Panc1 (cell line): Measurements from ENCODE around the gene DDAH2. TPM values are rescaled to one million over a fixed set of nuclear protein-coding genes. Genes with fewer than 3 reads are reported as not detected.

ENCODE experiments used
- ATAC-seq: fragments of 200-7000 bp; cut with Tn5 transposase; 2 replicates; pipeline ENCODE4 v1.9.1; 2020; ENCODE audit warnings: mild to moderate bottlenecking, moderate library complexity
- BruUV-seq: library from RNA; stranded (reverse); fragments of 400-500 nt; replicated peaks from 2 replicates; lab custom pipeline; 2021; lab: Mats Ljungman, UMichigan
- CTCF ChIA-PET: fragments of 300-600 bp; sonication (Branson Sonifier 250); formaldehyde crosslinking; loops from one replicate; lab custom pipeline; 2022; ENCODE audit warnings: antibody characterized with exemption; lab: Charles Lee
- POLR2A ChIA-PET: fragments of 300-600 bp; sonication (Branson Sonifier 250); formaldehyde crosslinking; loops from one replicate; lab custom pipeline; 2022; ENCODE audit warnings: antibody characterized with exemption; lab: Charles Lee
- DNase-seq: peaks from one replicate; pipeline ENCODE4 v3.0.0-alpha.2; 2010; ENCODE audit warnings: low read depth, low spot score
- H3K27ac ChIP-seq: 2 replicates; pipeline ENCODE4 v1.5.1; 2011; ENCODE audit warnings: mild to moderate bottlenecking, low read length, inconsistent platforms
- H3K27me3 ChIP-seq: fragments of 200-500 bp; sonication (Bioruptor generic); 2 replicates; pipeline ENCODE4 v1.6.0; 2014; ENCODE audit warnings: low read length, inconsistent platforms; ENCODE audit not compliant: control insufficient read depth, insufficient read depth
- H3K36me3 ChIP-seq: fragments of 200-500 bp; sonication (Bioruptor generic); 2 replicates; pipeline ENCODE4 v1.5.1; 2014; ENCODE audit warnings: inconsistent platforms, mild to moderate bottlenecking, low read length, moderate library complexity; ENCODE audit not compliant: control insufficient read depth, insufficient read depth
- H3K4me1 ChIP-seq: 2 replicates; pipeline ENCODE4 v1.5.1; 2011; ENCODE audit warnings: inconsistent platforms, mild to moderate bottlenecking, low read length, moderate library complexity; ENCODE audit not compliant: control insufficient read depth, insufficient read depth
- H3K4me3 ChIP-seq, 2 experiments: 2 replicates each; pipeline ENCODE4 v1.5.1; 2011 to 2012; ENCODE audit warnings: low read depth in 2 of 2, low read length in 2 of 2, mild to moderate bottlenecking in 2 of 2, inconsistent platforms in 1 of 2, moderate library complexity in 1 of 2
- H3K9me3 ChIP-seq: fragments of 200-500 bp; sonication (Bioruptor generic); 2 replicates; pipeline ENCODE4 v1.5.1; 2014; ENCODE audit warnings: low read depth, mild to moderate bottlenecking, inconsistent platforms, low read length, moderate library complexity; ENCODE audit not compliant: control insufficient read depth, insufficient read depth
- POLR2AphosphoS5 ChIP-seq: IDR thresholded peaks from 2 replicates; pipeline ENCODE4 v1.6.1; 2012; ENCODE audit warnings: mild to moderate bottlenecking, low read depth, low read length, moderate library complexity
- SIN3A ChIP-seq: IDR thresholded peaks from 2 replicates; pipeline ENCODE4 v1.6.1; 2012; ENCODE audit warnings: low read depth, mild to moderate bottlenecking, low read length, moderate library complexity, borderline replicate concordance; ENCODE audit not compliant: insufficient read depth
- TCF7L2 ChIP-seq: IDR thresholded peaks from 2 replicates; pipeline ENCODE4 v1.6.1; 2011; ENCODE audit warnings: mild to moderate bottlenecking, low read depth, low read length, inconsistent platforms
- in situ Hi-C: cut with HindIII; loops from 2 replicates; pipeline ENCODE4 v1.10.0; 2016; ENCODE audit warnings: low sequenced_read_pairs, low pct_unique_long_range_greater_than_20kb
- intact Hi-C: fragments of 100-400 bp; cut with micrococcal nuclease; formaldehyde crosslinking; loops from one replicate; pipeline ENCODE4 v1.10.0; 2022; ENCODE audit not compliant: unreplicated experiment
- total RNA-seq: library from RNA; stranded (reverse); gene quantifications from one replicate; pipeline ENCODE4 v1.2.1, GENCODE V29; 2021; ENCODE audit not compliant: unreplicated experiment
- TF ChIP-seq, protein P1 (sequence below), 2 experiments: IDR thresholded peaks; 2 replicates each; pipeline ENCODE4 v1.6.1; 2011 to 2012; ENCODE audit warnings: low read depth in 2 of 2, control low read depth in 1 of 2, low read length in 1 of 2, mild to moderate bottlenecking in 1 of 2, moderate library complexity in 1 of 2; ENCODE audit not compliant: insufficient read depth in 1 of 2
- TF ChIP-seq, protein P2 (sequence below): fragments of 450-650 bp; IDR thresholded peaks from 2 replicates; pipeline ENCODE4 v1.5.1; 2017; ENCODE audit warnings: mild to moderate bottlenecking

Gene DDAH2
- total RNA-seq, 1 experiment from 2014 or later: 104 TPM

GRCh38 chr6:31762878-31763618 lies 33.9 kb upstream of the DDAH2 start:
- Histone ChIP-seq H3K27ac (no peak overlapping the region), H3K4me3 (no peak overlapping the region), H3K27me3 (no peaks in the 10 kb centered on the region), H3K36me3 (no peaks in the 10 kb centered on the region), H3K9me3 (no peaks in the 10 kb centered on the region), H3K4me1 (no peaks in the 10 kb centered on the region)
- DNase-seq: no peak
- CTCF ChIA-PET: no interaction called here
- ATAC-seq: peak; percentile 32; the same call in 1 of the 2 replicates
- in situ Hi-C loops (no loop called here), intact Hi-C loops (no loop called here)
- TF ChIP-seq, protein P1, sequence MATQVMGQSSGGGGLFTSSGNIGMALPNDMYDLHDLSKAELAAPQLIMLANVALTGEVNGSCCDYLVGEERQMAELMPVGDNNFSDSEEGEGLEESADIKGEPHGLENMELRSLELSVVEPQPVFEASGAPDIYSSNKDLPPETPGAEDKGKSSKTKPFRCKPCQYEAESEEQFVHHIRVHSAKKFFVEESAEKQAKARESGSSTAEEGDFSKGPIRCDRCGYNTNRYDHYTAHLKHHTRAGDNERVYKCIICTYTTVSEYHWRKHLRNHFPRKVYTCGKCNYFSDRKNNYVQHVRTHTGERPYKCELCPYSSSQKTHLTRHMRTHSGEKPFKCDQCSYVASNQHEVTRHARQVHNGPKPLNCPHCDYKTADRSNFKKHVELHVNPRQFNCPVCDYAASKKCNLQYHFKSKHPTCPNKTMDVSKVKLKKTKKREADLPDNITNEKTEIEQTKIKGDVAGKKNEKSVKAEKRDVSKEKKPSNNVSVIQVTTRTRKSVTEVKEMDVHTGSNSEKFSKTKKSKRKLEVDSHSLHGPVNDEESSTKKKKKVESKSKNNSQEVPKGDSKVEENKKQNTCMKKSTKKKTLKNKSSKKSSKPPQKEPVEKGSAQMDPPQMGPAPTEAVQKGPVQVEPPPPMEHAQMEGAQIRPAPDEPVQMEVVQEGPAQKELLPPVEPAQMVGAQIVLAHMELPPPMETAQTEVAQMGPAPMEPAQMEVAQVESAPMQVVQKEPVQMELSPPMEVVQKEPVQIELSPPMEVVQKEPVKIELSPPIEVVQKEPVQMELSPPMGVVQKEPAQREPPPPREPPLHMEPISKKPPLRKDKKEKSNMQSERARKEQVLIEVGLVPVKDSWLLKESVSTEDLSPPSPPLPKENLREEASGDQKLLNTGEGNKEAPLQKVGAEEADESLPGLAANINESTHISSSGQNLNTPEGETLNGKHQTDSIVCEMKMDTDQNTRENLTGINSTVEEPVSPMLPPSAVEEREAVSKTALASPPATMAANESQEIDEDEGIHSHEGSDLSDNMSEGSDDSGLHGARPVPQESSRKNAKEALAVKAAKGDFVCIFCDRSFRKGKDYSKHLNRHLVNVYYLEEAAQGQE (IDR thresholded peaks at IDR 0.05; ENCODE audit: insufficient read depth in 1 of 2, low read depth in 2 of 2, low read length in 1 of 2): no peak
- no peak for TF ChIP-seq TCF7L2
- no peak for TF ChIP-seq POLR2AphosphoS5
- TF ChIP-seq, protein P2, sequence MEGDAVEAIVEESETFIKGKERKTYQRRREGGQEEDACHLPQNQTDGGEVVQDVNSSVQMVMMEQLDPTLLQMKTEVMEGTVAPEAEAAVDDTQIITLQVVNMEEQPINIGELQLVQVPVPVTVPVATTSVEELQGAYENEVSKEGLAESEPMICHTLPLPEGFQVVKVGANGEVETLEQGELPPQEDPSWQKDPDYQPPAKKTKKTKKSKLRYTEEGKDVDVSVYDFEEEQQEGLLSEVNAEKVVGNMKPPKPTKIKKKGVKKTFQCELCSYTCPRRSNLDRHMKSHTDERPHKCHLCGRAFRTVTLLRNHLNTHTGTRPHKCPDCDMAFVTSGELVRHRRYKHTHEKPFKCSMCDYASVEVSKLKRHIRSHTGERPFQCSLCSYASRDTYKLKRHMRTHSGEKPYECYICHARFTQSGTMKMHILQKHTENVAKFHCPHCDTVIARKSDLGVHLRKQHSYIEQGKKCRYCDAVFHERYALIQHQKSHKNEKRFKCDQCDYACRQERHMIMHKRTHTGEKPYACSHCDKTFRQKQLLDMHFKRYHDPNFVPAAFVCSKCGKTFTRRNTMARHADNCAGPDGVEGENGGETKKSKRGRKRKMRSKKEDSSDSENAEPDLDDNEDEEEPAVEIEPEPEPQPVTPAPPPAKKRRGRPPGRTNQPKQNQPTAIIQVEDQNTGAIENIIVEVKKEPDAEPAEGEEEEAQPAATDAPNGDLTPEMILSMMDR: no peak
- TF ChIP-seq SIN3A: no peak
- no TSS peak for BruUV-seq
- POLR2A ChIA-PET: no interaction called here

DNA sequence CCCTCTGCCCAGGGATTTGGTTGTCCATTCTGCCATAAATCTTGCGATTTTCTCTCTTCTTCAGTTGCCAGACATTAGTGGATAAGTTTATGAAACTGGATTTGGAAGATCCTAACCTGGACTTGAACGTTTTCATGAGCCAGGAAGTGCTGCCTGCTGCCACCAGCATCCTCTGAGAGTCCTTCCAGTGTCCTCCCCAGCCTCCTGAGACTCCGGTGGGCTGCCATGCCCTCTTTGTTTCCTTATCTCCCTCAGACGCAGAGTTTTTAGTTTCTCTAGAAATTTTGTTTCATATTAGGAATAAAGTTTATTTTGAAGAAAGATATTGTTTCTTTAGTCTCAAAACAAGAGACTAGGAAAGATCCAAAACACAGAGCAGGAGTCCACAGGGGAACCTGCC lies 33.3 kb upstream of the DDAH2 start, which contains the start of gene SAPCD1:
Gene SAPCD1 (plus strand): TSS at position 301 of the 400 bp plus-strand sequence. CDS start 399 bp downstream, outside the sequence.
- Histone ChIP-seq H3K27me3 (no peaks in the 10 kb centered on the region), H3K4me1 (no peaks in the 10 kb centered on the region), H3K4me3 (no peak within 1 kb of the TSS), H3K9me3 (no peaks in the 10 kb centered on the region), H3K27ac (no peak within 1 kb of the TSS), H3K36me3 (no peaks in the 10 kb centered on the region)
- ATAC-seq: no peak
- DNase-seq: no peak
- CTCF ChIA-PET: no interaction called here
- no TSS peak for BruUV-seq
- POLR2A ChIA-PET: no interaction called here
- in situ Hi-C loops: no loop called here
- intact Hi-C loops: no loop called here
- TF ChIP-seq SIN3A (no peak), TCF7L2 (no peak), POLR2AphosphoS5 (no peak)
- TF ChIP-seq, protein P1 (IDR thresholded peaks at IDR 0.05; ENCODE audit: insufficient read depth in 1 of 2, low read depth in 2 of 2, low read length in 1 of 2): no peak
- TF ChIP-seq, protein P2: no peak
